Endothelial cell of umbilical vein (primary cell): ENCODE results near the gene C1R. TPM values are rescaled to one million over a fixed set of nuclear protein-coding genes. Genes with fewer than 3 reads are reported as not detected.

Source experiments
- BruUV-seq: library from RNA; stranded (reverse); fragments of 400-500 nt; replicated peaks from 2 replicates; lab custom pipeline; 2021; lab: Mats Ljungman, UMichigan
- CTCF ChIA-PET: fragments of 300-600, 350-600 bp; sonication (Branson Sonifier 250); formaldehyde crosslinking; loops from one replicate; lab custom pipeline; 2021; ENCODE audit warnings: antibody characterized with exemption, inconsistent platforms; lab: Charles Lee
- POLR2A ChIA-PET: fragments of 300-600, 350-600 bp; sonication (Branson Sonifier 250); formaldehyde crosslinking; loops from one replicate; lab custom pipeline; 2021; ENCODE audit warnings: antibody characterized with exemption, inconsistent platforms; lab: Charles Lee
- DNase-seq: peaks from one replicate; pipeline ENCODE4 v3.0.0-alpha.2; 2011; ENCODE audit warnings: low read depth, low spot score
- FAIRE-seq: peaks from 2 replicates; lab custom pipeline; 2011; peaks lifted over from hg19 to GRCh38; lab: Jason Lieb, UNC
- H2AFZ ChIP-seq: 2 replicates; pipeline ENCODE4 v1.6.0; 2012; ENCODE audit warnings: low read depth, low read length, control low read depth, inconsistent platforms
- H3K27ac ChIP-seq: 2 replicates; pipeline ENCODE4 v1.5.1; 2011; ENCODE audit warnings: low read depth, mild to moderate bottlenecking, control low read depth, low read length, moderate library complexity; ENCODE audit not compliant: insufficient read depth
- H3K27me3 ChIP-seq, 2 experiments: 2 replicates each; pipeline versions ENCODE4 v1.6.0 to v1.6.1; 2011; ENCODE audit warnings: low read length in 2 of 2, mixed read lengths in 1 of 2; ENCODE audit not compliant: control insufficient read depth in 2 of 2, insufficient read depth in 2 of 2
- H3K36me3 ChIP-seq, 2 experiments: 2 replicates in 1 of 2; 3 replicates in 1 of 2; pipeline ENCODE4 v1.5.1; 2011; ENCODE audit warnings: low read length in 2 of 2, mild to moderate bottlenecking in 1 of 2, moderate library complexity in 1 of 2; ENCODE audit not compliant: control insufficient read depth in 2 of 2, insufficient read depth in 2 of 2; ENCODE audit errors: extremely low read depth in 1 of 2
- H3K4me1 ChIP-seq: 3 replicates; pipeline ENCODE4 v1.5.1; 2011; ENCODE audit warnings: mild to moderate bottlenecking, low read length; ENCODE audit not compliant: control insufficient read depth, insufficient read depth; ENCODE audit errors: extremely low read depth
- H3K4me2 ChIP-seq: 2 replicates; pipeline ENCODE4 v1.6.1; 2011; ENCODE audit warnings: low read length, control low read depth, mixed read lengths; ENCODE audit not compliant: insufficient read depth
- H3K4me3 ChIP-seq, 3 experiments: fragments of 200-600 bp in 1 of 3; sonication (generic), shearing (Covaris generic) in 1 of 3; replicated peaks in 1 of 3; 2 replicates each; pipeline ENCODE4 v1.5.1; 2011 to 2016; ENCODE audit warnings: control low read depth in 3 of 3, low read length in 3 of 3, mild to moderate bottlenecking in 2 of 3, inconsistent platforms in 1 of 3, low read depth in 1 of 3, moderate library complexity in 1 of 3; ENCODE audit not compliant: insufficient read depth in 1 of 3
- H3K79me2 ChIP-seq: 2 replicates; pipeline ENCODE4 v1.6.0; 2012; ENCODE audit warnings: low read length, inconsistent platforms; ENCODE audit not compliant: control insufficient read depth, insufficient read depth
- H3K9ac ChIP-seq: replicated peaks from 2 replicates; pipeline ENCODE3; 2011; ENCODE audit warnings: low read length, control low read depth; ENCODE audit not compliant: insufficient read depth; ENCODE audit errors: extremely low read depth
- H3K9me1 ChIP-seq: replicated peaks from 3 replicates; pipeline ENCODE4 v1.6.0; 2011; ENCODE audit warnings: mild to moderate bottlenecking, low read length; ENCODE audit not compliant: control insufficient read depth, insufficient read depth; ENCODE audit errors: extremely low read depth
- H3K9me3 ChIP-seq: replicated peaks from 2 replicates; pipeline ENCODE4 v1.5.1; 2012; ENCODE audit warnings: low read length, inconsistent platforms; ENCODE audit not compliant: control insufficient read depth, insufficient read depth
- H4K20me1 ChIP-seq: replicated peaks from 2 replicates; pipeline ENCODE3; 2011; ENCODE audit warnings: mild to moderate bottlenecking, low read length; ENCODE audit not compliant: control insufficient read depth, insufficient read depth; ENCODE audit errors: extremely low read depth
- CTCF ChIP-seq, 2 donors: IDR thresholded peaks; 1 replicate in 1 of 2; 2 replicates in 1 of 2; pipeline ENCODE4 v1.5.1; 2011; ENCODE audit warnings: low read length in 2 of 2, mild to moderate bottlenecking in 2 of 2, moderate library complexity in 2 of 2, control low read depth in 1 of 2, inconsistent platforms in 1 of 2, low read depth in 1 of 2; ENCODE audit not compliant: insufficient read depth in 1 of 2; ENCODE audit errors: extremely low read depth in 1 of 2
- EZH2 ChIP-seq: IDR thresholded peaks from 2 replicates; pipeline ENCODE4 v1.6.1; 2012; ENCODE audit warnings: borderline replicate concordance, low read depth, mild to moderate bottlenecking, moderate library complexity, low read length, inconsistent platforms; ENCODE audit not compliant: severe bottlenecking
- FOS ChIP-seq: IDR thresholded peaks from 2 replicates; pipeline ENCODE4 v1.6.1; 2011; ENCODE audit warnings: mild to moderate bottlenecking, low read length, moderate library complexity, borderline replicate concordance; ENCODE audit not compliant: insufficient read depth
- GATA2 ChIP-seq: IDR thresholded peaks from 2 replicates; pipeline ENCODE4 v1.7.0; 2011; ENCODE audit warnings: low read depth, mild to moderate bottlenecking, moderate library complexity, mixed read lengths, low read length; ENCODE audit not compliant: insufficient read length, insufficient read depth
- JUN ChIP-seq: IDR thresholded peaks from 2 replicates; pipeline ENCODE4 v1.6.1; 2011; ENCODE audit warnings: borderline replicate concordance, low read depth; ENCODE audit not compliant: insufficient read length, insufficient read depth
- MAX ChIP-seq: IDR thresholded peaks from 2 replicates; pipeline ENCODE4 v1.6.1; 2011; ENCODE audit not compliant: insufficient read depth, insufficient read length
- MYC ChIP-seq: IDR thresholded peaks from one replicate; pipeline ENCODE4 v1.6.1; 2011; ENCODE audit warnings: mild to moderate bottlenecking, low read depth, low read length
- POLR2A ChIP-seq: IDR thresholded peaks from 2 replicates; pipeline ENCODE4 v1.6.1; 2012; ENCODE audit warnings: low read depth, mild to moderate bottlenecking, control low read depth, low read length
- POLR2AphosphoS5 ChIP-seq: IDR thresholded peaks from 2 replicates; pipeline ENCODE4 v1.6.1; 2012; ENCODE audit warnings: low read depth, mild to moderate bottlenecking, control low read depth, low read length, moderate library complexity; ENCODE audit not compliant: insufficient read depth
- dilution Hi-C: fragments of 300-500 bp; cut with MboI; formaldehyde crosslinking; loops from one replicate; pipeline ENCODE4 v1.15.0; 2019; ENCODE audit warnings: low sequenced_read_pairs; ENCODE audit not compliant: extremely low pct_ligation_motif_present
- intact Hi-C: fragments of 100-400 bp; cut with micrococcal nuclease; formaldehyde crosslinking; loops from one replicate; pipeline ENCODE4 v1.10.0; 2022
- polyA plus RNA-seq, 4 experiments: library from polyadenylated mRNA; depleted of rRNA in 3 of 4; stranded (reverse) in 3 of 4; unstranded in 1 of 4; fragments of >200 nt; gene quantifications; 2 replicates each; pipeline versions ENCODE4 v1.2.1 to v1.2.3, GENCODE V29; 2011 to 2012; ENCODE audit warnings: missing spikeins in 1 of 4
- total RNA-seq: library from RNA; stranded (reverse); gene quantifications from 2 replicates; pipeline ENCODE4 v1.2.3, GENCODE V29; 2021

The C1R gene
- total and polyA plus RNA-seq, 2 donors (not counting 3 experiments of a cell fraction or from before 2014, with no cell fraction given) = 3.6 to 5.8 TPM

- Histone ChIP-seq H3K36me3 (no peaks in the 10 kb centered on the region), H3K4me1 (no peaks in the 10 kb centered on the region), H4K20me1 (no peaks in the 10 kb centered on the region), H3K27ac (no peak overlapping the region), H3K27me3 (peaks cover 25 to 26% of the 10 kb centered on the region in 2 experiments), H3K79me2 (no peaks in the 10 kb centered on the region), H3K9me3 (no peaks in the 10 kb centered on the region), H3K9ac (no peak overlapping the region), H3K4me2 (no peak overlapping the region), H3K4me3 (no peak overlapping the region), H2AFZ (no peak overlapping the region), H3K9me1 (no peaks in the 10 kb centered on the region)
- CTCF ChIA-PET = interaction anchor here (0.9 to 4.3 kb wide), 5 partner anchors 9 to 115 kb away, joined by 3 to 21 read pairs (median 4); partner anchors contain the start of gene C1RL
- intact Hi-C loops (no loop called here), dilution Hi-C loops (no loop called here)
- POLR2A ChIA-PET = no interaction called here
- TF ChIP-seq GATA2 = no peak
- TF ChIP-seq POLR2AphosphoS5 = no peak
- TF ChIP-seq POLR2A = no peak
- TF ChIP-seq MYC = no peak
- TF ChIP-seq FOS = no peak
- TF ChIP-seq MAX = no peak
- TF ChIP-seq JUN = no peak
- TF ChIP-seq CTCF (IDR thresholded peaks at IDR 0.05; ENCODE audit: extremely low read depth in 1 of 2, insufficient read depth in 1 of 2, low read depth in 1 of 2, low read length in 2 of 2) = no peak
- TF ChIP-seq EZH2 = no peak
- no peak for DNase-seq
- BruUV-seq = no TSS peak
- FAIRE-seq = no peak
These were observed 32.5 kb downstream of the C1R start for GRCh38 chr12:7059780-7060179.
